GM19099 (cell line): ENCODE results near the gene LRRC15.

ENCODE experiments used
- POLR2A ChIP-seq: IDR thresholded peaks from 3 replicates; pipeline ENCODE4 v1.6.1; 2011; ENCODE audit warnings: low read depth; ENCODE audit not compliant: insufficient read length; ENCODE audit errors: extremely low read depth

LRRC15 gene

GRCh38 chr3:194369522-194370279, at the start of gene LRRC15:
Gene LRRC15 (minus strand): TSS chr3:194369743. CDS start chr3:194361043, 8,700 bp downstream.
- TF ChIP-seq POLR2A: no peak

DNA sequence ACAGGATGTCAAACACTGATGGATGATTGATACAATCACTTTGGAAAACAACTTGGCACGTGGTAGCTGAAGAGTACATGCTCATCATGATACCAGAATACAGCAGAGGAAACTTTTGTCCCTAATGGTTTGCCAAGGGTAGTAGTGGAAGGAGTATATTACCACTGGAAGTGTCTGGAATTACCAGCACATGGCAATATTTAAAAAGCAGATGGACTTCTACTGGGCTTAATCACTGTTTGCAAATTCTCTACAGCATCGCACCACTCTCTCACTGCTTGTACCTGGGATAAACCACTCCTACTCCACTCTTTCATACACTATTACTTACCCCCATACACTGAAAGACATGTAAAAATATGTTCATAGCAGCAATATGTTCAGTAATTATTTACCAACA, 49.1 kb upstream of the LRRC15 start:
- no peak for TF ChIP-seq POLR2A

DNA sequence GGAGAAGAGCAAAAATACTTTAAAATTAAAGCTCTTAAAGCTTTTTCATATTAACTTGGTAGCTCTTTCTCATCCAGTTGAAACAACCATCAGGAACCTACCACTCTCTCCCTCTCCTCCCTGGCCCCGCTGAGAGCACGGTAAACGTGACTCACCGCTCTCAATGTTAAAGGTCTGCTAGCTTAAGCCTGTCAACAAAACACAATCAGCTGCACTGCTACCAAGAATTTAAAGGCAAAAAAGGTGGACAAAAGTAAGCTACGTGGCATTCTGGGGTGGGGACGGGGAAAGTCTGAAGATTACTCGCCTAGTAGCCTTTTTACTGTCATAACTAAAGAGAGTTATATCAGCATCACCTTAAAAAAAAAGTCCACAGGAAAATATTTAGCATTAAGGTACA, 37.9 kb upstream of the LRRC15 start:
- no peak for TF ChIP-seq POLR2A

DNA sequence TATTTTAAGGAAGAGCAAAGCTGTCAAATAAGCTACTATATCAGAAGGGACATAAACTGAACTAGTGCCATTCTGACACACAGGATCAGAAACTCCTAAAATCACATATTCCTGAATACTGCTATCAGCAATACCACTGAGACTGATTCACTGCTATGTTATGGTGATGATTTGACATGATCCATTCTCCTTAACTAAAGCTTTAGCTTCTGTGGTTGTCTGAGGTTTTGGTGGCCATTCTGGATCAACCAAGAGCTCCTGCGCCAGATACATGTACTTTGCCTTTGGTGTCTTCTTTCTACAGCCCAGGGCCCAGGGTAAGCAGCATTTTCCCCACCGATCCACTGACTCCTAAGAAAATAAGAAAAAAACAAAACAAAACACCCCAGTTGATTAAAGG, 36.2 kb upstream of the LRRC15 start:
- no peak for TF ChIP-seq POLR2A

GRCh38 chr3:194404365-194405140, 35.0 kb upstream of the LRRC15 start:
- no peak for TF ChIP-seq POLR2A

- no peak for TF ChIP-seq POLR2A
These were observed 32.4 kb upstream of the LRRC15 start for GRCh38 chr3:194401868-194402329.

DNA sequence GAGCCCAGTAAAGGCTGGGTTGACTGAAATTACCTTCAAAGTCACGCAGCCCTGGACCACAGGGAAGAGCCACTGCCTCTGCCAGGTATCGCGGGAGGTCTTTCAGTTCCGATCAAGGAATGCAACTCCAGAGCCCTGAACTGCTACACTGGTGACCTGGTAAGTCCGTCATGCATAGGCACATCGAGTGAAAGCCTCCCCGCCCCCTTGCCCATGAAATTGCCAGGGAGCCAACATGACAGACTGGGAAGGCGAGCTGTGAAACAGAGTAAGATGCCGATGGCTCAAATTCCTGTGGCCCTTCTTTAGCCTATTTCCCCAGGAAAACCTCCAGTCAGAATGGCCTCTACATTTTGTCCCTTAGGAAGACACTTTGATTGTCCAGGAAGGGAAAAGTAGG, 31.8 kb upstream of the LRRC15 start:
- no peak for TF ChIP-seq POLR2A

- no peak for TF ChIP-seq POLR2A
These were observed 30.4 kb upstream of the LRRC15 start for GRCh38 chr3:194399874-194400411.

- TF ChIP-seq POLR2A: no peak
These were observed 29.6 kb upstream of the LRRC15 start, which contains the start of gene GP5 for GRCh38 chr3:194399166-194399565. Gene GP5 (minus strand): TSS chr3:194399266. CDS start chr3:194398282, 984 bp downstream.

DNA sequence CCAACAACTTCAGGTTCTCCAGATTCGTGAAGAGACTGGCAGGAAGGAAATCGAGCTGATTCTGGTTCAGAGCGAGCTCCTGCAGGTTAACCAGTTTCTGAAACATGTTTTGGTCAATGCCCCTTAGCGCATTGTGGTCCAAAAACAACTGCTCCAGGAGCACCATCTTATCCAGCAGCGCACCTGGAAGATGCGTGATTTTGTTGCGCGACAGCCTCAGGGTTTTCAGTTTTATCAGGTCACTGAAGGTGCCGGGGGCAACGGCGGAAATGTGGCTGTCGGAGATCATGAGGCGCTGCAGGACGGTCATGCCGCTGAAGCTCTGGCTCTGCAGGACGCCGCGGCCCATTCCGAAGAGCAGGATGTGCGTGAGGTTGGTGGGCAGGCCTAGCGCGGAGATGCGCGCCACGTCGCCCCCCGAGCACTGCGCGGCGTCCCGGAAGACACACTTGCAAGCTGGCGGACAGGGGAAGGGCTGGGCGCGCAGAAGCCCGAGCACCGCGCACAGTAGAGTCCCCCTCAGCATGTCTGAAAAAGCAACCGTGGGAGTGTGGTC, 28.3 kb upstream of the LRRC15 start:
- TF ChIP-seq POLR2A: no peak

GRCh38 chr3:194396859-194397756, 27.6 kb upstream of the LRRC15 start:
- no peak for TF ChIP-seq POLR2A

DNA sequence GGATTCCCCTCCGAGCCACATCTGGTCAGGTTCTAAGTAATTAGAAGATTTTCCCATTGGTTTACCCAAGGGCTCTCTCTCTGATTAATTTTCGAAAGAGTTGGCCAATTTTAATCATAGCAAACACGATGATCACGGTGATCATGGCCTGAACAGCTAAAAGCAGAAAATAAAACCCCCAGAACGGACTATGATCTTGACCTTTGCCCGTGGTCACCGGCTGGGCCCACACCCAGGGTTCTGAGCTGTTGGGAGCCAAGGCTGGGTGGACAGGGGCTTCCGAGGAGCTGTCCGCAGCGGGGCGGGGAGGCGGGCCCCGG, 27.0 kb upstream of the LRRC15 start:
- no peak for TF ChIP-seq POLR2A

- no peak for TF ChIP-seq POLR2A
These were observed 26.4 kb upstream of the LRRC15 start for GRCh38 chr3:194395778-194396538.

DNA sequence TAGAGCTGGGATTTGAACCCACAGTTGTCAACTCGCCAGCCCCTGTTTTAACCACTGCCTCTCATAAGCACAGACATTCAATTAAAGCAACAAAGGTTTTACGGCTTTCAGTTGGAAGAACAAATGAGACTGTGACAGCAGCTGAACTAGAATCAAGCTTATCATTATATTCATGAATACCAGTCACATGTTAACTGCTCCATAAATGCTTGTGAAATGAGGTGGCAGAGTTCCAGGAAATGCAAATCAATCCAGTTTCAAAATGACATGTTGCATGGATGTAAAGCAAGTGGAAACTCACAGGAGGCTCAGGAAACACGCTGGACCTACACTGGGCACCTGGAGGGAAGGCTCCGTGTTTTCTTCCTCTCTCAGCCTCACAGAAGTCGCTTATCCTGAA, 25.7 kb upstream of the LRRC15 start:
- no peak for TF ChIP-seq POLR2A
